Cardiac fibroblast (primary cell): Measurements from ENCODE around the gene ABCD2.
A peak's percentile ranks its signal among the peaks of the same experiment; 100 is the strongest.
"Not testable (repeated sequence)": the region's sequence is repeated elsewhere in the genome, so short reads cannot be mapped to it uniquely, and the experiment has no call there.

ENCODE experiments used
- DNase-seq, 2 donors: peaks; one replicate each; pipeline versions ENCODE4 v3.0.0 to v3.0.0-alpha.2; 2010; ENCODE audit warnings: low read depth in 2 of 2
- H3K4me3 ChIP-seq, 2 donors: replicated peaks in 1 of 2; 1 replicate in 1 of 2; 2 replicates in 1 of 2; pipeline ENCODE4 v1.5.1; 2011; ENCODE audit warnings: low read depth in 2 of 2, low read length in 2 of 2, mild to moderate bottlenecking in 2 of 2, moderate library complexity in 1 of 2
- CTCF ChIP-seq: IDR thresholded peaks from one replicate; pipeline ENCODE4 v1.5.1; 2011; ENCODE audit warnings: low read depth, mild to moderate bottlenecking, low read length, inconsistent platforms

The ABCD2 gene

DNA sequence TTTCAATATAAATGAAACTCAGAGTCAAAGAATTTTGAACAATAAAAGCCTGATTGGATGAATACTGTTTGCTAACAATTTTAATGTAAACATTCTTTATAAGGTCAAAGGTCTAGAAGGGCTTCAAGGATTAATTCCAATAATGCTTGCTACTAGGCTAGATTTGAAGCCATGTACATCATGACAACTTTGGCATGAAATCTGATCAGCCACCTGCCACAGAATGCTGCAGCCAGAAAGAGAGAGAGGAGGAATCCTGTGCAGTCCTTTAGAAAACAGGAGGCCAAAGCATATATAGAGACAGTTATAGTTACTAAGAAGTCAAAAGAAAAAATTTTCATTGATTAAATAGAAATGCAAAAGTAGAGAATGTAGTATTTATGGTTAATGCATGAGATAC, 47.1 kb downstream of the ABCD2 start:
- TF ChIP-seq CTCF: no peak
- DNase-seq: no peak
- no peak overlapping the region for H3K4me3 ChIP-seq

- no peak overlapping the region for H3K4me3 ChIP-seq
- TF ChIP-seq CTCF: no peak
- peak in 1 of 2 donors; percentile 6 for DNase-seq
These were observed 48.3 kb downstream of the ABCD2 start for GRCh38 chr12:39571351-39571750.

DNA sequence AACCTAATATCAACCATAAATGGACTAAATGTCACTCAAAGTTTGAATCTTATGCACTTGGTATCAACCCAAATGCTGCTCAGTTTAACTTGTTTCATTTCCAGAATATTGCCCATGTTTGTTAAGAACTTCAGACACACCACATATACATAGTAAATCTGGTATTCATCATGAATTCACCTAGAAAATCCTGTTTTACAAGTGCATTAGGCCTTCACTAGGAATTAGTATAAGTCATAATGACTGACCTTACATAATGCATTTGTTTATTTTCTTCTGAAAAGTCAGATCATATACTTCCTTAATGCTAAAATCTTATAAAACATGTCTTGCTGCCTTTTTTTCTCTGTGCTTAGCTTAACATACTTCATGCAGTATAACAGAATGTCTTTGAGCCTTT, 66.1 kb downstream of the ABCD2 start:
- no peak for TF ChIP-seq CTCF
- DNase-seq: no peak
- no peak overlapping the region for H3K4me3 ChIP-seq

DNA sequence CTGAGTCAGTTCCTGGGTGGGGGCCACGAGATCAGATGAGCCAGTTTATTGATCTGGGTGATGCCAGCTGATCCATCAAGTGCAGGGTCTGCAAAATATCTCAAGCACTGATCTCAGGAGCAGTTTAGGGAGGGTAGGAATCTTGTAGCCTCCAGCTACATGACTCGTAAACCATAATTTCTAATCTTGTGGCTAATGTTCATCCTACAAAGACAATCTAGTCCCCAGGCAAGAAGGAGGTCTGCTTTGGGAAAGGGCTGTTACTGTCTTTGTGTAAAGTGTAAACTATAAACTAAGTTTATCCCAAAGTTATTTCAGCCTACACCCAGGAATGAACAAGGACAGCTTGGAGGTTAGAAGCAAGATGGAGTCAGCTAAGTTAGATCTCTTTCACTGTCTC, 75.4 kb downstream of the ABCD2 start:
- not testable (repeated sequence) for H3K4me3 ChIP-seq, DNase-seq

GRCh38 chr12:39541471-39541870, 78.1 kb downstream of the ABCD2 start:
- no peak for TF ChIP-seq CTCF
- DNase-seq: no peak
- H3K4me3 ChIP-seq: no peak overlapping the region

- H3K4me3 ChIP-seq: no peak overlapping the region
- DNase-seq: no peak
- TF ChIP-seq CTCF: no peak
These were observed 80.9 kb downstream of the ABCD2 start for GRCh38 chr12:39538679-39539104.

- no peak for TF ChIP-seq CTCF
- no peak for DNase-seq
- no peak overlapping the region for H3K4me3 ChIP-seq
These were observed 85.7 kb downstream of the ABCD2 start for GRCh38 chr12:39533951-39534350.

DNA sequence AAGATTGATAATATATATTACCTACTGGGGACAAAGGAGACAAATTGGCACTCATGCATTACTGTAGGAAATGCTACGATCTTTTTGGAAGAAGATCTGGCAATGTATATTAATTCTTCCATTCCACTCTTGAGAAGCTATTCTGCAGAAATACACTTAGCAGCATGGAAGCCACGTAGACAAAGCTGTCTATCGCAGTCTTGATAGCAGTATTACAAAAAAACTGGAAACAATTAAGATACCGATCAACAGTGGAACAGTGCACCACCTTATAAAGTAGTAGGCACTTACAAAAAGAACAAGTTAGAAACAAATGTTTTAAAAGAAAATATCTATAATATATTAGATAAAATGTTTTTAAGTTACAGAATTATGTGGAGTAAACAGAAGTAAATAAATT, 87.2 kb downstream of the ABCD2 start:
- H3K4me3 ChIP-seq: no peak overlapping the region
- TF ChIP-seq CTCF: no peak
- no peak for DNase-seq
